GM13976 (cell line): Measurements from ENCODE around the gene KLHDC4.

Experiments used
- DNase-seq: peaks from one replicate; pipeline ENCODE4 v3.0.0; 2012; ENCODE audit warnings: low spot score
- CTCF ChIP-seq: IDR thresholded peaks from 2 replicates; pipeline ENCODE4 v1.5.1; 2012; ENCODE audit warnings: borderline replicate concordance, mild to moderate bottlenecking; ENCODE audit not compliant: insufficient read depth; ENCODE audit errors: extremely low read depth, missing control alignments, control extremely low read depth
- in situ Hi-C: fragments of 300-500 bp; cut with MboI; formaldehyde crosslinking; loops from one replicate; pipeline ENCODE4 v1.12.0; 2022; ENCODE audit warnings: low sequenced_read_pairs, mixed read lengths, inconsistent platforms; ENCODE audit not compliant: unreplicated experiment

The KLHDC4 gene

GRCh38 chr16:87766485-87766797, 655 bp upstream of the KLHDC4 start:
- no peak for DNase-seq
- no peak for TF ChIP-seq CTCF
- in situ Hi-C loops, result no loop called here

GRCh38 chr16:87765473-87765775, 362 bp downstream of the KLHDC4 start:
- TF ChIP-seq CTCF, result no peak
- no peak for DNase-seq
- in situ Hi-C loops, result no loop called here

- in situ Hi-C loops, result no loop called here
- no peak for DNase-seq
- TF ChIP-seq CTCF, result no peak
Observed at GRCh38 chr16:87764600-87765472, 950 bp downstream of the KLHDC4 start.

GRCh38 chr16:87762620-87763019, 3.2 kb downstream of the KLHDC4 start:
- in situ Hi-C loops, result no loop called here
- TF ChIP-seq CTCF, result no peak
- no peak for DNase-seq

GRCh38 chr16:87762071-87762571, 3.7 kb downstream of the KLHDC4 start:
- in situ Hi-C loops, result no loop called here
- no peak for DNase-seq

GRCh38 chr16:87761060-87761459, 4.7 kb downstream of the KLHDC4 start:
- in situ Hi-C loops, result no loop called here
- TF ChIP-seq CTCF, result no peak
- DNase-seq, result no peak

More at GRCh38 chr16:87762071-87762571, 3.7 kb downstream of the KLHDC4 start:
- TF ChIP-seq CTCF, result no peak
